Measurements from ENCODE around the gene KLHL26. TPM values are rescaled to one million over a fixed set of nuclear protein-coding genes. Genes with fewer than 3 reads are reported as not detected.
A peak's percentile ranks its signal among the peaks of the same experiment; 100 is the strongest.

KLHL26 gene
- total and polyA plus RNA-seq, 8 donors = 1.2 to 45.1 (median 4.1) TPM

DNA sequence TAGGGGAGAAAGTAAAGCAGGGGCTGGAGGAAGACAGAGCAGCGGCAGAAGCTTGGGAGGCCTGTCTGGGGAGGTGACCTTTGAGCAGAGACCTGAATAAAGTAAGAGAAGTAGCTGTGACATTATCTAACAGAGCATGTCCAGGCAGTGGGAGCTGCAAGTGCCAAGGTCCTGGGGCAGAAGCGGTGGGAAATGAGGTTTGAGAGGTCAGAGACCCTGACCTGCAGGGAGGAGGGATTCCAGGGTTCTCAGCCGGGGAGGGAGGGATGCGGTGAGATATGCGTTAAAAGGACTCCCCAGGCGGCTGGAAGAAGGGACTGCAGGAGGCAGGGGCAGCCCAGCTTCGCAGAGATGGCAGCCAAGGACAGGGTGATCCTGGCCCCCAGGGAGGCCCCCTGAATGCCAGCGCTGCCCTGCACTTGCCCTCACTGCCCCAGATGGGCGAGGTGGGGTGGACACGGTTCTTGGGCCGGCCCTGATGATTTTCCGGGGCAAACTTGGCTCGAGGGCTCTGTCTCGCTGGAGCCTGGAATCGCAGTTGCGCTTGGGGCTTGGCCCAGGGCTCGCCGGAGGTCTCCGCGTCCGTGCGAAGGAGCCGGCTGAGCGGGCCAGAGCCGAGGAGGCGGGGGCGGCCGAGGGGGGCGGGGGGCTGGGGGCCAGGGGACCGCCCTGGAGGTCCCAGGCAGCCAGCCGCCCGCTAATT, 33.4 kb upstream of the KLHL26 start:
- intact Hi-C loops (cut with DNase I; ENCODE audit: low total_unique reads) = no loop called here
- Histone ChIP-seq H3K9me3 (no peaks in the 10 kb centered on the region), H3K27me3 (peaks cover 38 to 96% (median 77%) of the 10 kb centered on the region in 3 donors), H3K27ac (no peak overlapping the region), H3K36me3 (no peaks in the 10 kb centered on the region), H3K4me3 (no peak overlapping the region), H3K4me1 (peaks cover 23 to 37% (median 35%) of the 10 kb centered on the region in 4 donors)
- DNase-seq = no peak
- WGBS, 5 donors = 6 to 32% (median 9%) methylated on average over 7 to 32 of the region's 32 CpGs
- TF ChIP-seq POLR2AphosphoS5 (IDR thresholded peaks at IDR 0.05) = no peak
- TF ChIP-seq EP300 (IDR thresholded peaks at IDR 0.05) = no peak
- TF ChIP-seq POLR2A (IDR thresholded peaks at IDR 0.05) = no peak
- TF ChIP-seq, protein P1, sequence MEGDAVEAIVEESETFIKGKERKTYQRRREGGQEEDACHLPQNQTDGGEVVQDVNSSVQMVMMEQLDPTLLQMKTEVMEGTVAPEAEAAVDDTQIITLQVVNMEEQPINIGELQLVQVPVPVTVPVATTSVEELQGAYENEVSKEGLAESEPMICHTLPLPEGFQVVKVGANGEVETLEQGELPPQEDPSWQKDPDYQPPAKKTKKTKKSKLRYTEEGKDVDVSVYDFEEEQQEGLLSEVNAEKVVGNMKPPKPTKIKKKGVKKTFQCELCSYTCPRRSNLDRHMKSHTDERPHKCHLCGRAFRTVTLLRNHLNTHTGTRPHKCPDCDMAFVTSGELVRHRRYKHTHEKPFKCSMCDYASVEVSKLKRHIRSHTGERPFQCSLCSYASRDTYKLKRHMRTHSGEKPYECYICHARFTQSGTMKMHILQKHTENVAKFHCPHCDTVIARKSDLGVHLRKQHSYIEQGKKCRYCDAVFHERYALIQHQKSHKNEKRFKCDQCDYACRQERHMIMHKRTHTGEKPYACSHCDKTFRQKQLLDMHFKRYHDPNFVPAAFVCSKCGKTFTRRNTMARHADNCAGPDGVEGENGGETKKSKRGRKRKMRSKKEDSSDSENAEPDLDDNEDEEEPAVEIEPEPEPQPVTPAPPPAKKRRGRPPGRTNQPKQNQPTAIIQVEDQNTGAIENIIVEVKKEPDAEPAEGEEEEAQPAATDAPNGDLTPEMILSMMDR (IDR thresholded peaks at IDR 0.05) = no peak

DNA sequence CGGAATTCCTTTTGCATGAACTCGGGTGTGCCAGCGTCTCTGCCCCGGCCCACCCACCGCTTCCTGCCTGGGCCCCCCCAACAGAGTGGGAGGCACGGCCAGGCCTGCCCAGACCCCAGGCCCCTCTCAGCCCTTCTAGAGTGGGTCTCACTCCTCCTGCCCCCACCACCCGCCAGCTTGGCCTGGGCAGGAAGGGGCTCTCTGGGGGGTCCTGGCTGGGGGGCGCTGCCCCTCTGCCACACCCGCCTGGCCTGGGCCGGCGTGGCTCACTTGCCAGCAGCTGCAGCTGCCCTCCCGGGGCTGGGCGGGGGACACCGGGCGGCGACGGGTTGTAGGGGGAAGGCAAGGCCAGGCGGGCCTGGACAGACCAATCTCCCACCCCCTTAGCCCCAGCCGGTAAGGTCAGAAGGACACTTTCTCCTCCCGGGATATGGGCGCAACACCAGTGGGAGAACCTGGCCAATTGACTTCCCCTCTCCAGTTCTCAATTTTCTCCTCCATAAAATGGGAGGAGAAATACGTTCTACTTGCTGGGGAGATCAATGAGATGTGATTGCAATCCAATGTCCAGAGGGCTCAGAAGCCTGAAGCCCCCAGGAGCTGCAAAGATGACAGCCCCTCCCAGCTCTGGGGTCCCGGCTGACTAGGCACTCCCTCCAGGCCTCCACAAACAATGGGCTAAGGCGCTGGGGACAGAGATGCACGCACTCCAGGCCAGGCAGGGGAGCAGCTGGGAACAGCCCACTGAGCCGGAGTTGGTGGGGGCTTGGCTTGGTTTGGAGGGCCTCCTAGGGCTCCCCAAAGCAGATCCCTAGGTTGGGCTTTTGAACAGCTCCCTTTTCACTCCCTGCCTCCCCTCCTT, 32.6 kb upstream of the KLHL26 start:
- 8 to 33% (median 19%) methylated on average over 19 to 26 of the region's 26 CpGs for WGBS, 5 donors
- H3K27me3 ChIP-seq = peaks cover 39 to 96% (median 77%) of the 10 kb centered on the region in 3 donors
- no peaks in the 10 kb centered on the region for H3K36me3 ChIP-seq
- no peak overlapping the region for H3K4me3 ChIP-seq
- H3K9me3 ChIP-seq = no peaks in the 10 kb centered on the region
- H3K27ac ChIP-seq = no peak overlapping the region
- TF ChIP-seq POLR2A (IDR thresholded peaks at IDR 0.05) (no peak), EP300 (IDR thresholded peaks at IDR 0.05) (no peak), POLR2AphosphoS5 (IDR thresholded peaks at IDR 0.05) (no peak)
- TF ChIP-seq, protein P1 (IDR thresholded peaks at IDR 0.05) = no peak
- H3K4me1 ChIP-seq = peaks cover 23 to 37% (median 35%) of the 10 kb centered on the region in 4 donors
- intact Hi-C loops (cut with DNase I; ENCODE audit: low total_unique reads) = no loop called here
- DNase-seq = no peak

DNA sequence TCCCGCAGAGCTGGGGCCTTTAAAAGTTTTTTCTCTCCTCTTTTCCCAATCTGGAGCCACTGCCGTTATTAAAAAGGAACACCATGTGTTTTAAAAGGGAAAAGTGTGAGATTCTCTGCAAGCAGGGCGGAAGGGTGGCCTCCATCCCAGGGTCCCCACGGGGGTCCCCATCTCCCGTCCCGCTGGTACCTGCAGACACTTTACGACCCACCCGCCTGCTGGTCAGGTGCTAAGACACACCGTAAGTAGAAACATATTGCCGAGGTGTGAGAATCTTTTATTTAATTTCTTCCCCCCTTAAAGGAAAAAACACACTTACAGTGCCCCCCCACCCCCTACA, 32.0 kb upstream of the KLHL26 start:
- Histone ChIP-seq H3K4me3 (peak overlapping the region in 1 of 4 donors; percentile 33), H3K27ac (no peak overlapping the region), H3K27me3 (peaks cover 44 to 96% (median 76%) of the 10 kb centered on the region in 3 donors), H3K9me3 (no peaks in the 10 kb centered on the region), H3K4me1 (peaks cover 23 to 37% (median 35%) of the 10 kb centered on the region in 4 donors), H3K36me3 (no peaks in the 10 kb centered on the region)
- 12 to 36% (median 19%) methylated on average over 10 of the region's 10 CpGs for WGBS, 5 donors
- TF ChIP-seq, protein P1 (IDR thresholded peaks at IDR 0.05) = no peak
- TF ChIP-seq EP300 (IDR thresholded peaks at IDR 0.05) = no peak
- intact Hi-C loops (cut with DNase I; ENCODE audit: low total_unique reads) = no loop called here
- no peak for DNase-seq

DNA sequence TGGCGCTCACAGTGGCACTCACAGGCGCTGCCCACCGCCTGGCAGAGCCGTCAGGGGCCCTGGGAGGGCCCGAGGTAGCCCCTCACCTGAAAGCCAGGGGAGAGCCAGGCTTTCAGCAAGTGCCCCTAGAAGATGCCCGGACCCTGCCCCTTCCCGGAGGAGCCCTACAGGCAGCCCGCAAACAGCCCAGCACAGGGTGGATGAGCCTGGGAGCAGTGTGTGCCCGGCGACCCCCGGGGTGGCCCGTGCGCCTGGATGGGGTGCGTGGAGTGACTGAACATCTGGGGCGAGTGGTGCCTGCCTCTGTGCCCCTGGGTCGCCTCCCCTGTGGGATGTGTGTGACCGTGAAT, 31.7 kb upstream of the KLHL26 start:
- H3K4me1 ChIP-seq = peaks cover 23 to 37% (median 35%) of the 10 kb centered on the region in 4 donors
- TF ChIP-seq POLR2AphosphoS5 (IDR thresholded peaks at IDR 0.05) (no peak), EP300 (IDR thresholded peaks at IDR 0.05) (no peak), POLR2A (IDR thresholded peaks at IDR 0.05) (no peak)
- TF ChIP-seq, protein P1 (IDR thresholded peaks at IDR 0.05) = no peak
- H3K27ac ChIP-seq = no peak overlapping the region
- 9 to 17% (median 15%) methylated on average over 9 to 17 of the region's 17 CpGs for WGBS, 5 donors
- no peaks in the 10 kb centered on the region for H3K36me3 ChIP-seq
- H3K4me3 ChIP-seq = peak overlapping the region in 2 of 4 donors; percentile 27 to 33
- no peaks in the 10 kb centered on the region for H3K9me3 ChIP-seq
- DNase-seq = no peak
- peaks cover 48 to 96% (median 80%) of the 10 kb centered on the region in 3 donors for H3K27me3 ChIP-seq
- intact Hi-C loops (cut with DNase I; ENCODE audit: low total_unique reads) = no loop called here
